OCI-LY7 (cell line): ENCODE data around the gene GSS. TPM values are rescaled to one million over a fixed set of nuclear protein-coding genes. Genes with fewer than 3 reads are reported as not detected.

ENCODE experiments used
- BruUV-seq: library from RNA; stranded (reverse); fragments of 400-500 nt; replicated peaks from 2 replicates; lab custom pipeline; 2021; lab: Mats Ljungman, UMichigan
- CTCF ChIA-PET: fragments of 300-600 bp; sonication (Branson Sonifier 250); formaldehyde crosslinking; loops from one replicate; lab custom pipeline; 2022; ENCODE audit warnings: antibody characterized with exemption; ENCODE audit not compliant: unreplicated experiment; lab: Charles Lee
- POLR2A ChIA-PET: fragments of 300-600 bp; sonication (Branson Sonifier 250); formaldehyde crosslinking; loops from one replicate; lab custom pipeline; 2022; ENCODE audit warnings: antibody characterized with exemption; lab: Charles Lee
- DNase-seq: peaks from one replicate; pipeline ENCODE4 v3.0.0-alpha.2; 2015; ENCODE audit warnings: low spot score
- H2AFZ ChIP-seq: fragments of 200-600 bp; sonication (generic), shearing (Covaris generic); 2 replicates; pipeline ENCODE4 v1.6.1; 2014; ENCODE audit warnings: mild to moderate bottlenecking, antibody characterized with exemption, low read length, moderate library complexity
- H3K27ac ChIP-seq: fragments of 200-600 bp; sonication (generic); 2 replicates; pipeline ENCODE4 v1.5.1; 2014; ENCODE audit warnings: mixed run types, low read depth, mild to moderate bottlenecking, moderate library complexity, low read length, inconsistent platforms; ENCODE audit not compliant: poor library complexity, severe bottlenecking
- H3K36me3 ChIP-seq: fragments of 200-600 bp; sonication (generic); 2 replicates; pipeline ENCODE4 v1.6.1; 2014; ENCODE audit warnings: mild to moderate bottlenecking, antibody characterized with exemption, low read length, moderate library complexity, mixed read lengths; ENCODE audit not compliant: insufficient read depth
- H3K4me1 ChIP-seq: fragments of 200-600 bp; sonication (generic); 2 replicates; pipeline ENCODE4 v1.5.1; 2014; ENCODE audit warnings: mild to moderate bottlenecking, low read length; ENCODE audit not compliant: insufficient read depth, poor library complexity, severe bottlenecking
- H3K4me2 ChIP-seq: fragments of 200-600 bp; sonication (generic); 2 replicates; pipeline ENCODE4 v1.6.1; 2014; ENCODE audit warnings: mild to moderate bottlenecking, low read length
- H3K4me3 ChIP-seq: fragments of 200-600 bp; sonication (generic); 2 replicates; pipeline ENCODE4 v1.5.1; 2014; ENCODE audit warnings: mild to moderate bottlenecking, low read depth, low read length; ENCODE audit not compliant: poor library complexity, severe bottlenecking
- H3K79me2 ChIP-seq: fragments of 200-600 bp; sonication (generic); 2 replicates; pipeline ENCODE4 v1.6.1; 2016; ENCODE audit warnings: low read depth, mild to moderate bottlenecking, low read length, moderate library complexity, mixed read lengths; ENCODE audit not compliant: insufficient read depth
- H3K9me2 ChIP-seq: fragments of 200-600 bp; sonication (generic); 2 replicates; pipeline ENCODE4 v1.6.1; 2016; ENCODE audit warnings: mild to moderate bottlenecking, low read length, mixed read lengths; ENCODE audit not compliant: insufficient read depth
- H3K9me3 ChIP-seq: fragments of 200-600 bp; sonication (generic); 2 replicates; pipeline ENCODE4 v1.6.1; 2014; ENCODE audit warnings: mild to moderate bottlenecking, mixed run types, low read length, mixed read lengths
- H4K20me1 ChIP-seq: fragments of 200-600 bp; sonication (generic); 2 replicates; pipeline ENCODE4 v1.6.1; 2014; ENCODE audit warnings: mild to moderate bottlenecking, antibody characterized with exemption, low read length, moderate library complexity, mixed read lengths; ENCODE audit not compliant: insufficient read depth
- EZH2phosphoT487 ChIP-seq: fragments of 200-600 bp; sonication (generic); IDR thresholded peaks from 2 replicates; pipeline ENCODE4 v1.6.1; 2018; ENCODE audit warnings: low read depth, borderline replicate concordance, mild to moderate bottlenecking, mixed run types, antibody characterized with exemption, low read length, moderate library complexity, mixed read lengths
- intact Hi-C: fragments of 100-400 bp; cut with micrococcal nuclease; formaldehyde crosslinking; loops from one replicate; pipeline ENCODE4 v1.10.0; 2022; ENCODE audit not compliant: unreplicated experiment
- total RNA-seq, 2 experiments: library from RNA; depleted of rRNA in 1 of 2; stranded (reverse); fragments of >200 nt in 1 of 2; shearing (Covaris generic) in 1 of 2; gene quantifications; 2 replicates each; pipeline ENCODE4 v1.2.3, GENCODE V29; 2014 to 2022
- TF ChIP-seq, protein P1 (sequence below): fragments of 200-600 bp; sonication (generic); conservative IDR thresholded peaks from 2 replicates; pipeline ENCODE4 v1.5.1; 2014; ENCODE audit warnings: mild to moderate bottlenecking, antibody characterized with exemption, low read length, moderate library complexity, mixed read lengths

Gene GSS
- total RNA-seq, 2 experiments from 2014 or later = 78.7 to 91.4 TPM

DNA sequence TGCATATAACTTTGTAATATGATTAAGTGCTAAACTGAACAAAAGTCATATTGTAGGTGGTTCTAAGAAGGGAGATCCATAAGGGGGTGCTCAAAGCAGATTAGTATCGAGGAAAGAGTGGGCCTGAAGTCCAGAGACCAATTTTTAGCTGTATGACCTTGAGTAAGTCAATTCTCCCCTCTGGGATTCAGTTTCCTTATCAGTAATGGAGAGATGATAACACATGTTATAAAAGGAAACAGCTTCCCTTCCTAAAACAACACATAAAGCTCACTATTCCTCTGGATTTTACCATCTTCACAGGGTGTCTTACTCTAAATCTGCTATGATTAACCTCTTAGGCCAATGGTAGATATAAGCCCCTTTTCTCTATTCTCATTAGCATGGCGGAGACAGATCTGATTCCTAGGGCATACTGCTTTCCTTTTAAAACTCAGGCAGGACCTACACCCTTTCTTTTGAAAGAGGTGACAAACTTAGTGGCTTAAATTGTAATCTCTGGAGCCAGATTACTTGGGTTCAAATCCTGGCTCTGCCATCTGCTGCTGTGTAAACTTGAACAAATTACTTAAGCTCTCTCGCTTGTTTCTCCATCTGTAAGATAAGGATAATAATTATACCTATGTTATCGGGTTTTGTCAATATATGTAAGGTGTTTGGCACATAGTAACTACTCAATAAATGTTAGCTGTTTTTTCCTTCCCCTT lies 39.7 kb downstream of the GSS start:
- ChIA-PET CTCF (no interaction called here), POLR2A (interaction anchor here (0.7 to 1.8 kb wide), 2 partner anchors 9 to 36 kb away, joined by 3 to 4 read pairs; no protein-coding TSS in a partner anchor)
- H3K9me3 ChIP-seq = no peaks in the 10 kb centered on the region
- no peaks in the 10 kb centered on the region for H3K4me1 ChIP-seq
- TF ChIP-seq EZH2phosphoT487 = no peak
- TF ChIP-seq, protein P1, sequence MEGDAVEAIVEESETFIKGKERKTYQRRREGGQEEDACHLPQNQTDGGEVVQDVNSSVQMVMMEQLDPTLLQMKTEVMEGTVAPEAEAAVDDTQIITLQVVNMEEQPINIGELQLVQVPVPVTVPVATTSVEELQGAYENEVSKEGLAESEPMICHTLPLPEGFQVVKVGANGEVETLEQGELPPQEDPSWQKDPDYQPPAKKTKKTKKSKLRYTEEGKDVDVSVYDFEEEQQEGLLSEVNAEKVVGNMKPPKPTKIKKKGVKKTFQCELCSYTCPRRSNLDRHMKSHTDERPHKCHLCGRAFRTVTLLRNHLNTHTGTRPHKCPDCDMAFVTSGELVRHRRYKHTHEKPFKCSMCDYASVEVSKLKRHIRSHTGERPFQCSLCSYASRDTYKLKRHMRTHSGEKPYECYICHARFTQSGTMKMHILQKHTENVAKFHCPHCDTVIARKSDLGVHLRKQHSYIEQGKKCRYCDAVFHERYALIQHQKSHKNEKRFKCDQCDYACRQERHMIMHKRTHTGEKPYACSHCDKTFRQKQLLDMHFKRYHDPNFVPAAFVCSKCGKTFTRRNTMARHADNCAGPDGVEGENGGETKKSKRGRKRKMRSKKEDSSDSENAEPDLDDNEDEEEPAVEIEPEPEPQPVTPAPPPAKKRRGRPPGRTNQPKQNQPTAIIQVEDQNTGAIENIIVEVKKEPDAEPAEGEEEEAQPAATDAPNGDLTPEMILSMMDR = no peak
- no peak overlapping the region for H3K27ac ChIP-seq
- no TSS peak for BruUV-seq
- intact Hi-C loops = no loop called here
- H3K4me3 ChIP-seq = no peak overlapping the region
- H2AFZ ChIP-seq = no peak overlapping the region
- H3K79me2 ChIP-seq = no peaks in the 10 kb centered on the region
- H4K20me1 ChIP-seq = no peaks in the 10 kb centered on the region
- DNase-seq = no peak
- no peaks in the 10 kb centered on the region for H3K36me3 ChIP-seq
- H3K4me2 ChIP-seq = no peak overlapping the region
- no peaks in the 10 kb centered on the region for H3K9me2 ChIP-seq

DNA sequence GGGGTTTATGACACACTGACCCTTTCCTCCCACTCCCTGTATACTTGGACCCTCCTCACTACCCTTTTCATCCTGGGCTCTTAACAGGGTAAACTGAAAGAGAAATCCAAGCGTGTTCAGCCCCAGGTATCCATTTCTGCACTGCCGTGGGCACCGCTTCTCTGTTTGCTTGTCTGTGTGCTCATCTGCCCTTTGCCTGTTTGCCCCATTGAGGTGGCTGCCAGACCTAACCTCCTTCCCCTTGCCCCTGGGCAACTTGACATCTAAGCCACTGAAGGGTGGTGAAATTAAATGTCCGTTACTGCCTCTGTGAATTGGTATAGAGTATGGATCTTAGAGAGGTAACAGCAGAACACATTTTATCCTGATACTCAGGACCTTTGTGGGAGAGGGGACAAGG lies 40.5 kb downstream of the GSS start:
- Histone ChIP-seq H4K20me1 (no peaks in the 10 kb centered on the region), H3K9me3 (no peaks in the 10 kb centered on the region), H3K4me3 (no peak overlapping the region), H3K4me2 (no peak overlapping the region), H3K9me2 (no peaks in the 10 kb centered on the region), H2AFZ (no peak overlapping the region), H3K36me3 (no peaks in the 10 kb centered on the region), H3K79me2 (no peaks in the 10 kb centered on the region), H3K4me1 (no peaks in the 10 kb centered on the region), H3K27ac (no peak overlapping the region)
- no TSS peak for BruUV-seq
- DNase-seq = no peak
- POLR2A ChIA-PET = no interaction called here
- CTCF ChIA-PET = no interaction called here
- TF ChIP-seq, protein P1 = no peak
- no peak for TF ChIP-seq EZH2phosphoT487
- intact Hi-C loops = no loop called here
